Natural killer cell treated with Interleukin-12 subunit alpha and Interleukin-12 subunit beta and Interleukin-15 and Interleukin-18, amount 100 ng/mL, for 72 hours (primary cell): ENCODE measurements around the gene PIANP. TPM values are rescaled to one million over a fixed set of nuclear protein-coding genes. Genes with fewer than 3 reads are reported as not detected.

Experiments used
- ATAC-seq, 2 donors: fragments of 150-1000 bp; cut with Tn5 transposase in 1 of 2; sonication (Bioruptor Pico), chemical (Tn5 transposase) in 1 of 2; 2 replicates each; pipeline ENCODE4 v1.10.0; 2021
- DNase-seq: peaks from one replicate; pipeline ENCODE4 v3.0.0; 2022; ENCODE audit warnings: low spot score
- H3K27ac Mint-ChIP-seq, 2 donors: 1 replicate in 1 of 2; 2 replicates in 1 of 2; pipeline ENCODE4 v1.8.0; 2022; ENCODE audit warnings: mixed read lengths in 2 of 2, mild to moderate bottlenecking in 1 of 2, moderate library complexity in 1 of 2
- H3K27me3 Mint-ChIP-seq, 2 donors: 1 replicate in 1 of 2; 2 replicates in 1 of 2; pipeline ENCODE4 v1.8.0; 2022; ENCODE audit warnings: mixed read lengths in 2 of 2
- H3K36me3 Mint-ChIP-seq: one replicate; pipeline ENCODE4 v1.8.0; 2022; ENCODE audit warnings: mixed read lengths
- H3K4me1 Mint-ChIP-seq, 2 donors: 1 replicate in 1 of 2; 2 replicates in 1 of 2; pipeline ENCODE4 v1.8.0; 2022; ENCODE audit warnings: low read depth in 2 of 2, mixed read lengths in 2 of 2, mild to moderate bottlenecking in 1 of 2
- H3K4me3 Mint-ChIP-seq: one replicate; pipeline ENCODE4 v1.8.0; 2022; ENCODE audit warnings: mixed read lengths
- H3K9me3 Mint-ChIP-seq: 2 replicates; pipeline ENCODE4 v1.8.0; 2022; ENCODE audit warnings: mixed read lengths
- total RNA-seq, 2 donors: library from RNA; stranded (reverse); gene quantifications; one replicate each; pipeline ENCODE4 v1.2.3, GENCODE V29; 2022

Gene PIANP
- total RNA-seq, 2 donors from 2014 or later, result 0.17 TPM; not detected in 1

GRCh38 chr12:6672143-6672542 is 28.5 kb downstream of the PIANP start:
- Mint-ChIP-seq H3K27me3 (no peaks in the 10 kb centered on the region), H3K36me3 (peaks cover 45% of the 10 kb centered on the region), H3K9me3 (no peaks in the 10 kb centered on the region), H3K4me3 (no peak overlapping the region), H3K4me1 (peaks cover 0 to 7% of the 10 kb centered on the region in 2 donors), H3K27ac (no peak overlapping the region)
- DNase-seq (no peak), ATAC-seq (no peak)

- H3K4me3 Mint-ChIP-seq, result no peak overlapping the region
- peaks cover 29% of the 10 kb centered on the region for H3K36me3 Mint-ChIP-seq
- H3K27me3 Mint-ChIP-seq, result no peaks in the 10 kb centered on the region
- H3K4me1 Mint-ChIP-seq, result peaks cover 22 to 31% of the 10 kb centered on the region in 2 donors
- peak overlapping the region in 1 of 2 donors; percentile 43 for H3K27ac Mint-ChIP-seq
- no peaks in the 10 kb centered on the region for H3K9me3 Mint-ChIP-seq
- DNase-seq, result no peak
- no peak for ATAC-seq
Observed at GRCh38 chr12:6667559-6668210, 32.9 kb downstream of the PIANP start.

- H3K4me1 Mint-ChIP-seq, result peaks cover 32 to 36% of the 10 kb centered on the region in 2 donors
- ATAC-seq, result no peak
- H3K9me3 Mint-ChIP-seq, result no peaks in the 10 kb centered on the region
- peaks cover 18% of the 10 kb centered on the region for H3K36me3 Mint-ChIP-seq
- no peak overlapping the region for H3K4me3 Mint-ChIP-seq
- H3K27ac Mint-ChIP-seq, result no peak overlapping the region
- H3K27me3 Mint-ChIP-seq, result no peaks in the 10 kb centered on the region
- no peak for DNase-seq
Observed at GRCh38 chr12:6666211-6666610, 34.4 kb downstream of the PIANP start.

- Mint-ChIP-seq H3K27me3 (no peaks in the 10 kb centered on the region), H3K36me3 (peaks cover 9% of the 10 kb centered on the region), H3K9me3 (no peaks in the 10 kb centered on the region), H3K27ac (peak overlapping the region; percentile 92 to 99), H3K4me3 (peak overlapping the region; percentile 34), H3K4me1 (peaks cover 32 to 36% of the 10 kb centered on the region in 2 donors)
- ATAC-seq (no peak), DNase-seq (no peak)
Observed at GRCh38 chr12:6664902-6665301, 35.7 kb downstream of the PIANP start.

- Mint-ChIP-seq H3K27me3 (no peaks in the 10 kb centered on the region), H3K36me3 (peaks cover 13% of the 10 kb centered on the region), H3K9me3 (no peaks in the 10 kb centered on the region), H3K27ac (peak within 1 kb of the TSS; percentile 92 to 99), H3K4me3 (peak within 1 kb of the TSS; percentile 99), H3K4me1 (peaks cover 42% of the 10 kb centered on the region in 2 donors)
- peak; percentile 100 for ATAC-seq
- peak; percentile 98 for DNase-seq
Observed at GRCh38 chr12:6662906-6663742, 37.5 kb downstream of the PIANP start, which contains the start of gene ING4. Gene ING4 (minus strand): TSS chr12:6663119. CDS start chr12:6663101, 18 bp downstream.

- no peak for DNase-seq
- Mint-ChIP-seq H3K36me3 (peaks cover 9% of the 10 kb centered on the region), H3K27me3 (no peaks in the 10 kb centered on the region), H3K4me1 (peaks cover 42 to 44% of the 10 kb centered on the region in 2 donors), H3K4me3 (peak overlapping the region; percentile 99), H3K9me3 (no peaks in the 10 kb centered on the region), H3K27ac (peak overlapping the region; percentile 92 to 99)
- peak; percentile 60 to 61 for ATAC-seq
Observed at GRCh38 chr12:6662602-6662905, 38.1 kb downstream of the PIANP start.

GRCh38 chr12:6653987-6654386 is 46.6 kb downstream of the PIANP start:
- Mint-ChIP-seq H3K36me3 (peaks cover 25% of the 10 kb centered on the region), H3K9me3 (no peaks in the 10 kb centered on the region), H3K27me3 (no peaks in the 10 kb centered on the region), H3K4me1 (peaks cover 9 to 14% of the 10 kb centered on the region in 2 donors), H3K27ac (no peak overlapping the region), H3K4me3 (no peak overlapping the region)
- no peak for ATAC-seq
- no peak for DNase-seq

- ATAC-seq (no peak), DNase-seq (no peak)
- Mint-ChIP-seq H3K36me3 (peaks cover 19% of the 10 kb centered on the region), H3K27ac (no peak overlapping the region), H3K4me1 (peaks cover 2 to 10% of the 10 kb centered on the region in 2 donors), H3K9me3 (no peaks in the 10 kb centered on the region), H3K27me3 (no peaks in the 10 kb centered on the region), H3K4me3 (no peak overlapping the region)
Observed at GRCh38 chr12:6653342-6653741, 47.3 kb downstream of the PIANP start.

- Mint-ChIP-seq H3K4me3 (no peak overlapping the region), H3K27ac (peak overlapping the region in 1 of 2 donors; percentile 16), H3K4me1 (peaks cover 0 to 4% of the 10 kb centered on the region in 2 donors), H3K27me3 (no peaks in the 10 kb centered on the region), H3K9me3 (no peaks in the 10 kb centered on the region), H3K36me3 (peaks cover 22% of the 10 kb centered on the region)
- ATAC-seq (no peak), DNase-seq (no peak)
Observed at GRCh38 chr12:6652391-6652790, 48.2 kb downstream of the PIANP start.

GRCh38 chr12:6650832-6651231 is 49.8 kb downstream of the PIANP start:
- Mint-ChIP-seq H3K4me1 (peaks cover 8 to 12% of the 10 kb centered on the region in 2 donors), H3K27ac (no peak overlapping the region), H3K9me3 (no peaks in the 10 kb centered on the region), H3K4me3 (no peak overlapping the region), H3K27me3 (no peaks in the 10 kb centered on the region), H3K36me3 (peaks cover 19% of the 10 kb centered on the region)
- ATAC-seq (no peak), DNase-seq (no peak)

- peak within 1 kb of the TSS; percentile 81 for H3K4me3 Mint-ChIP-seq
- H3K27me3 Mint-ChIP-seq, result no peaks in the 10 kb centered on the region
- H3K4me1 Mint-ChIP-seq, result peaks cover 12 to 15% of the 10 kb centered on the region in 2 donors
- ATAC-seq, result peak; percentile 85 to 89
- peak within 1 kb of the TSS in 1 of 2 donors; percentile 87 for H3K27ac Mint-ChIP-seq
- H3K36me3 Mint-ChIP-seq, result peaks cover 19% of the 10 kb centered on the region
- no peaks in the 10 kb centered on the region for H3K9me3 Mint-ChIP-seq
- DNase-seq, result peak; percentile 69
Observed at GRCh38 chr12:6647083-6647604, 53.5 kb downstream of the PIANP start, which contains the start of gene ACRBP. Gene ACRBP (minus strand): TSS chr12:6647432. CDS start chr12:6647366, 66 bp downstream.

GRCh38 chr12:6646276-6647082 is 54.1 kb downstream of the PIANP start:
- no peaks in the 10 kb centered on the region for H3K9me3 Mint-ChIP-seq
- no peak for DNase-seq
- H3K4me1 Mint-ChIP-seq, result peaks cover 12 to 15% of the 10 kb centered on the region in 2 donors
- H3K4me3 Mint-ChIP-seq, result peak overlapping the region; percentile 81
- no peak for ATAC-seq
- peaks cover 16% of the 10 kb centered on the region for H3K36me3 Mint-ChIP-seq
- peak overlapping the region in 1 of 2 donors; percentile 87 for H3K27ac Mint-ChIP-seq
- H3K27me3 Mint-ChIP-seq, result no peaks in the 10 kb centered on the region

- peaks cover 12 to 15% of the 10 kb centered on the region in 2 donors for H3K4me1 Mint-ChIP-seq
- H3K9me3 Mint-ChIP-seq, result no peaks in the 10 kb centered on the region
- H3K27me3 Mint-ChIP-seq, result no peaks in the 10 kb centered on the region
- H3K36me3 Mint-ChIP-seq, result peaks cover 11% of the 10 kb centered on the region
- no peak for ATAC-seq
- peak overlapping the region in 1 of 2 donors; percentile 36 for H3K27ac Mint-ChIP-seq
- DNase-seq, result no peak
- no peak overlapping the region for H3K4me3 Mint-ChIP-seq
Observed at GRCh38 chr12:6644903-6645302, 55.7 kb downstream of the PIANP start.
